K562 (cell line): ENCODE measurements around the gene CHD5. TPM values are rescaled to one million over a fixed set of nuclear protein-coding genes. Genes with fewer than 3 reads are reported as not detected.

Source experiments
- ATAC-seq: fragments of 200-7000 bp; cut with Tn5 transposase; 3 replicates; pipeline ENCODE4 v1.9.1; 2020; ENCODE audit warnings: moderate library complexity
- BruUV-seq: library from RNA; stranded (reverse); fragments of 400-500 nt; replicated peaks from 2 replicates; lab custom pipeline; 2021; lab: Mats Ljungman, UMichigan
- CTCF ChIA-PET: fragments of 300-600 bp; formaldehyde crosslinking; extraction: SDS; loops from one replicate; lab custom pipeline; 2021; ENCODE audit warnings: low intra/inter-chr PET ratio; lab: Yijun Ruan, JAX
- POLR2A ChIA-PET: fragments of 300-600, 350-650 bp; sonication (Branson Sonifier 250); formaldehyde crosslinking; extraction: SDS; loops from one replicate; lab custom pipeline; 2021; ENCODE audit warnings: antibody characterized with exemption, inconsistent platforms; lab: Yijun Ruan, JAX
- DNase-seq, 4 experiments: peaks; one replicate each; pipeline versions ENCODE4 v3.0.0 to v3.0.0-alpha.2; 2011 to 2018; ENCODE audit warnings: low spot score in 3 of 4, mixed read lengths in 3 of 4; ENCODE audit errors: extremely low read depth in 1 of 4
- FAIRE-seq: peaks from 2 replicates; lab custom pipeline; 2011; peaks lifted over from hg19 to GRCh38; lab: Jason Lieb, UNC
- H2AFZ ChIP-seq: 2 replicates; pipeline ENCODE4 v1.6.0; 2011; ENCODE audit warnings: low read depth, low read length, control low read depth, inconsistent platforms
- H3K27ac ChIP-seq: fragments of 200-600 bp; 3 replicates; pipeline ENCODE4 v1.8.0; 2011; ENCODE audit warnings: low read depth, mild to moderate bottlenecking, control low read depth, inconsistent platforms, low read length, moderate library complexity, mixed read lengths; ENCODE audit errors: extremely low read depth
- H3K27me3 ChIP-seq, 2 experiments: fragments of 300-600 bp in 1 of 2; 2 replicates in 1 of 2; 3 replicates in 1 of 2; pipeline versions ENCODE4 v1.6.0 to v1.8.0; 2011; ENCODE audit warnings: inconsistent platforms in 2 of 2, low read length in 2 of 2, mild to moderate bottlenecking in 1 of 2, mixed read lengths in 1 of 2, moderate library complexity in 1 of 2; ENCODE audit not compliant: control insufficient read depth in 2 of 2, insufficient read depth in 2 of 2
- H3K36me3 ChIP-seq: fragments of 300-600 bp; 3 replicates; pipeline ENCODE4 v1.8.0; 2011; ENCODE audit warnings: mild to moderate bottlenecking, low read length, inconsistent platforms; ENCODE audit not compliant: control insufficient read depth, insufficient read depth
- H3K4me1 ChIP-seq, 2 experiments: fragments of 200-600 bp in 1 of 2; replicated peaks in 1 of 2; 2 replicates in 1 of 2; 3 replicates in 1 of 2; pipeline versions ENCODE4 v1.5.1 to v1.8.0; 2011; ENCODE audit warnings: inconsistent platforms in 2 of 2, low read length in 2 of 2, mild to moderate bottlenecking in 1 of 2, mixed read lengths in 1 of 2, moderate library complexity in 1 of 2; ENCODE audit not compliant: control insufficient read depth in 2 of 2, insufficient read depth in 2 of 2
- H3K4me2 ChIP-seq: 2 replicates; pipeline ENCODE4 v1.6.1; 2011; ENCODE audit warnings: low read length, control low read depth, inconsistent platforms, mixed read lengths; ENCODE audit not compliant: insufficient read depth
- H3K4me3 ChIP-seq: fragments of 200-600 bp; sonication (generic), shearing (Covaris generic); 2 replicates; pipeline ENCODE4 v1.5.1; 2016; ENCODE audit warnings: control low read depth, inconsistent platforms
- H3K79me2 ChIP-seq: fragments of 200-600 bp; 3 replicates; pipeline ENCODE4 v1.8.0; 2011; ENCODE audit warnings: low read length, inconsistent platforms; ENCODE audit not compliant: control insufficient read depth, insufficient read depth
- H3K9ac ChIP-seq, 2 experiments: 2 replicates each; pipeline versions ENCODE4 v1.6.0 to v1.6.1; 2011; ENCODE audit warnings: low read depth in 2 of 2, low read length in 2 of 2, control low read depth in 1 of 2, inconsistent platforms in 1 of 2, mild to moderate bottlenecking in 1 of 2, mixed read lengths in 1 of 2; ENCODE audit not compliant: insufficient read depth in 1 of 2
- H3K9me1 ChIP-seq: one replicate; pipeline ENCODE4 v1.6.0; 2011; ENCODE audit warnings: inconsistent platforms, mild to moderate bottlenecking, low read length, moderate library complexity; ENCODE audit not compliant: control insufficient read depth, insufficient read depth
- H3K9me3 ChIP-seq: replicated peaks from 2 replicates; pipeline ENCODE4 v1.5.1; 2011; ENCODE audit warnings: low read depth, low read length, inconsistent platforms; ENCODE audit not compliant: control insufficient read depth, insufficient read depth
- H4K20me1 ChIP-seq: replicated peaks from 2 replicates; pipeline ENCODE4 v1.6.1; 2011; ENCODE audit warnings: low read length, inconsistent platforms, mixed read lengths; ENCODE audit not compliant: control insufficient read depth, insufficient read depth
- ARNT ChIP-seq, 2 experiments: fragments of 450-650 bp; IDR thresholded peaks; 2 replicates each; pipeline ENCODE4 v1.6.1; 2016; ENCODE audit warnings: mild to moderate bottlenecking in 1 of 2
- CREB3L1 ChIP-seq: fragments of 450-650 bp; IDR thresholded peaks from 2 replicates; pipeline ENCODE4 v1.6.1; 2014; ENCODE audit warnings: low read depth, mild to moderate bottlenecking, moderate library complexity, borderline replicate concordance
- EGR1 ChIP-seq: fragments of 450-650 bp; conservative IDR thresholded peaks from 2 replicates; pipeline ENCODE4 v1.6.1; 2017; ENCODE audit warnings: mild to moderate bottlenecking
- PBX2 ChIP-seq, 2 experiments: IDR thresholded peaks in 1 of 2; conservative IDR thresholded peaks in 1 of 2; 2 replicates each; pipeline ENCODE4 v1.6.1; 2016; ENCODE audit warnings: low read depth in 2 of 2, mild to moderate bottlenecking in 1 of 2, missing compliant biosample characterization in 1 of 2, missing genetic modification characterization in 1 of 2, moderate library complexity in 1 of 2
- SNIP1 ChIP-seq: fragments of 450-650 bp; IDR thresholded peaks from 2 replicates; pipeline ENCODE4 v1.7.1; 2017; ENCODE audit warnings: low read depth, mild to moderate bottlenecking
- SOX6 ChIP-seq: fragments of 450-650 bp; IDR thresholded peaks from 2 replicates; pipeline ENCODE4 v1.6.1; 2014; ENCODE audit warnings: mild to moderate bottlenecking
- SPI1 ChIP-seq: IDR thresholded peaks from 2 replicates; pipeline ENCODE4 v1.6.1; 2011; ENCODE audit warnings: low read depth, low read length, control low read depth, borderline replicate concordance
- ZC3H4 ChIP-seq: sonication (generic); formaldehyde crosslinking; IDR thresholded peaks from 2 replicates; pipeline ENCODE4 v1.9.0; 2021; ENCODE audit warnings: missing genetic modification reagents, borderline replicate concordance
- ZNF668 ChIP-seq: fragments of 250-450 bp; sonication (Bioruptor Pico); IDR thresholded peaks from 2 replicates; pipeline ENCODE4 v1.8.0; 2022; ENCODE audit warnings: mild to moderate bottlenecking, inconsistent platforms
- WGBS: fragments of 100-300 bp; shearing (Covaris generic); methylation state at CpG from one replicate; pipeline ENCODE4 v1.1.6; 2016; ENCODE audit warnings: low coverage, mixed read lengths; ENCODE audit not compliant: insufficient coverage; ENCODE audit errors: missing lambda C conversion rate; 5-methylcytosine and 5-hydroxymethylcytosine counted together
- in situ Hi-C: fragments of 300-500 bp; cut with MboI; formaldehyde crosslinking; loops from 4 replicates; pipeline ENCODE4 v1.15.0; 2018; ENCODE audit warnings: inconsistent platforms, mixed read lengths
- intact Hi-C: fragments of 100-400 bp; cut with micrococcal nuclease; formaldehyde crosslinking; loops from 2 replicates; pipeline ENCODE4 v1.14.2; 2022
- polyA plus RNA-seq, 8 experiments: library from polyadenylated mRNA; depleted of rRNA in 4 of 8; stranded (reverse) in 5 of 8; unstranded in 3 of 8; fragments of >200 nt; fragmentation: Nextera tagmentation in 2 of 8; fragmentation: Illumina TruSeq in 1 of 8; extraction: Ambion mirVana in 2 of 8; extraction: Trizol in 1 of 8; gene quantifications; 2 replicates each; pipeline versions ENCODE4 v1.2.1 to v1.2.3, GENCODE V29; 2011 to 2014; ENCODE audit warnings: inconsistent platforms in 1 of 8, missing spikeins in 1 of 8
- total RNA-seq, 7 experiments: library from RNA; depleted of rRNA in 6 of 7; stranded (reverse); fragments of >200 nt in 6 of 7; fragmentation: Illumina TruSeq in 2 of 7; extraction: Trizol in 2 of 7; gene quantifications; 2 replicates each; pipeline versions ENCODE4 v1.2.1 to v1.2.3, GENCODE V29; 2011 to 2021; ENCODE audit warnings: low replicate concordance in 1 of 7

The CHD5 gene
- total and polyA plus RNA-seq, 9 of the 15 experiments (the other 6 are each of a cell fraction or from before 2014, with no cell fraction given) = 0.03 to 0.52 (median 0.11) TPM; not detected in 2

- TF ChIP-seq PBX2 (CRISPR knock-in tag; IDR thresholded peaks at IDR 0.05; ENCODE audit: low read depth) (no peak), PBX2 (tag; conservative IDR thresholded peaks at IDR 0.05; ENCODE audit: low read depth) (no peak), ARNT (IDR thresholded peaks at IDR 0.05) (no peak), ZNF668 (CRISPR knock-in tag) (no peak), ZC3H4 (CRISPR knock-in tag) (no peak), SNIP1 (no peak)
- TF ChIP-seq, all 486 proteins: peak for 0
Observed at GRCh38 chr1:6130036-6130435, 50.1 kb downstream of the CHD5 start (continued).

GRCh38 chr1:6129313-6129712 lies 50.8 kb downstream of the CHD5 start:
- 4% methylated on average over 9 of the region's 9 CpGs for WGBS
- in situ Hi-C loops = no loop called here
- peak; percentile 59 for FAIRE-seq

More at GRCh38 chr1:6129313-6129712, 50.8 kb downstream of the CHD5 start:
- H3K4me1 ChIP-seq = peaks cover 0 to 43% of the 10 kb centered on the region in 2 experiments; a peak in 3 of 5 replicates
- TF ChIP-seq SOX6 (no peak), CREB3L1 (no peak), SPI1 (0 out of 2 replicates have a peak, but pooled peaks have one; percentile 22), EGR1 (no peak)
- peaks cover 5% of the 10 kb centered on the region; the same call in 1 of the 2 replicates for H4K20me1 ChIP-seq
- BruUV-seq = no TSS peak
- peaks cover 30 to 74% of the 10 kb centered on the region in 2 experiments; a peak in 4 of 5 replicates for H3K27me3 ChIP-seq
- ATAC-seq (no peak), DNase-seq (no peak)
- H3K9me1 ChIP-seq = peaks cover 3% of the 10 kb centered on the region
- no peaks in the 10 kb centered on the region for H3K36me3 ChIP-seq
- intact Hi-C loops = no loop called here
- no peak overlapping the region for H3K4me2 ChIP-seq
- no peaks in the 10 kb centered on the region for H3K79me2 ChIP-seq
- POLR2A ChIA-PET = interaction anchor here (0.7 kb wide), 1 partner anchor 1302 kb away, joined by 3 read pairs; no protein-coding TSS in a partner anchor
- H2AFZ ChIP-seq = no peak overlapping the region
- H3K4me3 ChIP-seq = no peak overlapping the region
- H3K9ac ChIP-seq = no peak overlapping the region
- CTCF ChIA-PET = interaction anchor here (0.6 kb wide), 1 partner anchor 184 kb away, joined by 5 read pairs; no protein-coding TSS in a partner anchor
- H3K27ac ChIP-seq = no peak overlapping the region
- H3K9me3 ChIP-seq = peaks cover 7% of the 10 kb centered on the region; the same call in 1 of the 2 replicates
